Body of pancreas (tissue), 4 donors: ENCODE measurements around the gene HOXC6.

Source experiments
- POLR2A ChIP-seq, 3 donors: fragments of 450-650 bp; IDR thresholded peaks; one replicate each; pipeline ENCODE4 v1.6.1; 2016; ENCODE audit warnings: antibody characterized with exemption in 3 of 3, mild to moderate bottlenecking in 2 of 3
- TF ChIP-seq, protein P1 (sequence below), 7 experiments: fragments of 450-650 bp in 4 of 7; fragments of 200-600 bp in 3 of 7; sonication (generic) in 3 of 7; IDR thresholded peaks; one replicate each; pipeline ENCODE4 v1.5.1; 2016 to 2019; ENCODE audit warnings: antibody characterized with exemption in 7 of 7

DNA sequence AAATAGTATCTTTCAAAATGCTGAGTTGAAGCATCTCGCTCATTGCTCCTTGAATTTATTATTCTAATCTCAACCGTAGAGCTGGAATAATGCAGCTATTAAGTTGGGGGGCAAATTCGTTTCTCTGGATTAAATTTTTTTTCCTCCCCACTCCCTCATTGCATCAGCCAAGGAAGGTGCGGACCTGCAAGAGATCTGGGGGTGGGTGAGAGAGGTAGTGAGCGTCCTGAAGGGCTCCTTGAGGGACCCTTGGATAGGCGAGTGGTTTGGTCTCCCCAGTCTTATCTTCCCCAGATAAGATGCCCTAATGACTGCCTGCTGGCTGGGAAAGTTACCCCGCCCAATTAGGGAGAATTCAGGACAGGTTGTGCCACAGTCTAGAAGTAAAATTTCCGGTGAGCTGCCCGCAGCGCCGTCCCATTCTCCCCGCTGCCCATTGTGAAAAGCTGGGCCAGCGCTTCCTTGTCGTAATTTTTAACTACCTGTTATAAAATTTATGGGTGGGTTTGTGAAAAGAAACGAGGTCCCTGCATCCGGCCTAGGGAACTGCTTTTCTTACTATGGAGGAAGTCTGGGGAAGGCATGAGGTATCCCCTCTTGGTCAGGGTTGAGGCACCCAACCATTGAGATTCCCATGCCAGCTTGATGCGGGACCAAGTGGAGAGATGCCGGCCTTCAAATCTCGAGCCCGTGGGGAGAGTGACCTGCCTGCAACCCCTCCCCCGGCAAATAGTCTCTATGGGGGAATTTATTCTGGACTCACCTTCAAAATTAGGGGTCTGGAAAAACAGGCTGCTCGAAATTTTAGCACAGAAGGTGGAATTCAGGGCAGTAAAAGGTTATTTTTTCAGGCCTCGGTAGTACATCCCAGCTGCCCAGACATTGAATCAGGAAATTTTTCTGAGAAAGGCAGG is 13.0 kb upstream of the HOXC6 start:
- TF ChIP-seq, protein P1, sequence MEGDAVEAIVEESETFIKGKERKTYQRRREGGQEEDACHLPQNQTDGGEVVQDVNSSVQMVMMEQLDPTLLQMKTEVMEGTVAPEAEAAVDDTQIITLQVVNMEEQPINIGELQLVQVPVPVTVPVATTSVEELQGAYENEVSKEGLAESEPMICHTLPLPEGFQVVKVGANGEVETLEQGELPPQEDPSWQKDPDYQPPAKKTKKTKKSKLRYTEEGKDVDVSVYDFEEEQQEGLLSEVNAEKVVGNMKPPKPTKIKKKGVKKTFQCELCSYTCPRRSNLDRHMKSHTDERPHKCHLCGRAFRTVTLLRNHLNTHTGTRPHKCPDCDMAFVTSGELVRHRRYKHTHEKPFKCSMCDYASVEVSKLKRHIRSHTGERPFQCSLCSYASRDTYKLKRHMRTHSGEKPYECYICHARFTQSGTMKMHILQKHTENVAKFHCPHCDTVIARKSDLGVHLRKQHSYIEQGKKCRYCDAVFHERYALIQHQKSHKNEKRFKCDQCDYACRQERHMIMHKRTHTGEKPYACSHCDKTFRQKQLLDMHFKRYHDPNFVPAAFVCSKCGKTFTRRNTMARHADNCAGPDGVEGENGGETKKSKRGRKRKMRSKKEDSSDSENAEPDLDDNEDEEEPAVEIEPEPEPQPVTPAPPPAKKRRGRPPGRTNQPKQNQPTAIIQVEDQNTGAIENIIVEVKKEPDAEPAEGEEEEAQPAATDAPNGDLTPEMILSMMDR (IDR thresholded peaks at IDR 0.05): no peak
- TF ChIP-seq POLR2A (IDR thresholded peaks at IDR 0.05): no peak
